Aorta (tissue), 5 donors: ENCODE data around the gene TNFRSF19. TPM values are rescaled to one million over a fixed set of nuclear protein-coding genes. Genes with fewer than 3 reads are reported as not detected.

Experiments
- ATAC-seq: fragments of 200-7000 bp; cut with Tn5 transposase; one replicate; pipeline ENCODE4 v1.9.1; 2022; ENCODE audit warnings: moderate library complexity; ENCODE audit not compliant: low FRiP score
- DNase-seq, 2 donors: peaks; one replicate each; pipeline ENCODE4 v3.0.0-alpha.2; 2020
- H3K27ac ChIP-seq, 2 donors: one replicate each; pipeline ENCODE4 v1.5.1; 2013; ENCODE audit warnings: low read length in 2 of 2, mild to moderate bottlenecking in 2 of 2, moderate library complexity in 2 of 2, control low read depth in 1 of 2, inconsistent platforms in 1 of 2, low read depth in 1 of 2
- H3K27me3 ChIP-seq, 2 donors: one replicate each; pipeline ENCODE4 v1.6.1; 2013; ENCODE audit warnings: control low read depth in 1 of 2, low read length in 1 of 2, mild to moderate bottlenecking in 1 of 2, moderate library complexity in 1 of 2; ENCODE audit not compliant: insufficient read depth in 2 of 2, control insufficient read depth in 1 of 2
- H3K36me3 ChIP-seq, 2 donors: one replicate each; pipeline ENCODE4 v1.6.1; 2013; ENCODE audit warnings: control low read depth in 1 of 2, low read length in 1 of 2, mild to moderate bottlenecking in 1 of 2; ENCODE audit not compliant: insufficient read depth in 2 of 2, control insufficient read depth in 1 of 2
- H3K4me1 ChIP-seq, 2 donors: one replicate each; pipeline ENCODE4 v1.6.1; 2013; ENCODE audit warnings: low read length in 2 of 2, control low read depth in 1 of 2, mild to moderate bottlenecking in 1 of 2, moderate library complexity in 1 of 2; ENCODE audit not compliant: insufficient read depth in 2 of 2, control insufficient read depth in 1 of 2
- H3K4me3 ChIP-seq, 2 donors: one replicate each; pipeline ENCODE4 v1.5.1; 2013; ENCODE audit warnings: low read length in 2 of 2, control low read depth in 1 of 2, mild to moderate bottlenecking in 1 of 2
- H3K9me3 ChIP-seq: one replicate; pipeline ENCODE4 v1.6.1; 2013; ENCODE audit warnings: mild to moderate bottlenecking, low read length; ENCODE audit not compliant: control insufficient read depth
- WGBS, 2 donors: extraction: QIAGEN DNeasy Blood & Tissue Kit; methylation state at CpG; one replicate each; pipeline ENCODE4 v1.1.7; 2013; 5-methylcytosine and 5-hydroxymethylcytosine counted together
- intact Hi-C, 2 donors: fragments of 100-400 bp; cut with DNase I; formaldehyde crosslinking; loops; one replicate each; pipeline versions ENCODE4 v1.14.2 to v1.15.0; 2022
- polyA plus RNA-seq, 2 donors: library from polyadenylated mRNA; stranded (reverse); fragments of 200-250 nt; gene quantifications; one replicate each; pipeline ENCODE4 v1.2.3, GENCODE V29; 2013
- total RNA-seq, 2 donors: library from RNA; stranded (reverse); fragmentation: NEBNext Ultra II Directional; extraction: Animal tissue kit (Norgen Biotek cat#: 25700); gene quantifications; one replicate each; pipeline ENCODE4 v1.2.1, GENCODE V29; 2021
- donor health status: healthy with polysubstance abuse.
- donor health status: Bipolar disorder and iron deficiency.
- donor health status: DM: no; HTN: no; CAD: no.
- donor health status: DM: no; HTN: no; CAD: no.
- donor health status: DM: yes; HTN: yes; CAD: no.

TNFRSF19 gene
- total and polyA plus RNA-seq, 4 donors: 0.38 to 4.3 (median 1.9) TPM

DNA sequence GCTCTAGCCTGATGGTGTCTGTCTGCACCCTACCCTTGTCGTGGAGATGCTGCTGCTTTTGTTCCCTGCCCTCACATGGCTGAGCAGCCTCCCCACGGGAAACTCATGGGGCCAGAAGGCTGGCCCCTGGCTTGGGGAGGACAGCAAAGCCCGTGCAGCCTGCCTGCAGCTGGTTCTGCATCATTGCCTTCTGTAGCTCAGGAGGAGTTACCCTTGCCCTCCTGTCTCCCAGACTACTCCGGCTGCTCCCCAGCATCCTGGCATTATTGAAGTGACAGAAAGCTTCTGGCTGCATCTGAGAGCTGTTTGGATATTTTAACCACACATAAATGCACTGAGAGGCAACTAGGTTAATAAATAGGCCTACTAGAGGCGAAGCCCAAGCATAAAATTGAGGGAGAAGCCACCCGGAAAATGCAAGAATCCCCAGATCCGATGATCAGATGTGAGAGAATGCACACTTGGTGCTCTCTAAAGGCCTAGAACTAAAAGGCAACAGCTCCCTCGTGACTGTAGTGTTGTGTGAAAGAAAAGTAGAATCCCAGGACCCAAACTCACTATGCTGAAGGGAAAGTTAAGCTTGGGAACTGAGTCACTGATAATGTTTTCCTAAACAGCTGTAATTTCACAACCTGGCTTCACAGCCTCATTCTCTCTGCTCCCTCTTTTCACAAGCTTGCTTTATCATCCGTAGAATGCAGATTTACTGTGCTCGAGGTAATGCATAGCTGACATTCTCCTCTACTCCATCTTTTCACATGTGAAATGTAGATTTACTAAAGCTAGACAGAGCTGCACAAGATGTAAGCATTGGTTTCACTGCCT, 110.8 kb downstream of the TNFRSF19 start:
- H3K36me3 ChIP-seq: no peaks in the 10 kb centered on the region
- DNase-seq (no peak), ATAC-seq (no peak)
- intact Hi-C loops: no loop called here
- 80 to 83% methylated on average over 10 of the region's 10 CpGs for WGBS, 2 donors
- no peak overlapping the region for H3K4me3 ChIP-seq
- no peaks in the 10 kb centered on the region for H3K9me3 ChIP-seq
- H3K27me3 ChIP-seq: no peaks in the 10 kb centered on the region
- H3K4me1 ChIP-seq: no peaks in the 10 kb centered on the region
- no peak overlapping the region for H3K27ac ChIP-seq

DNA sequence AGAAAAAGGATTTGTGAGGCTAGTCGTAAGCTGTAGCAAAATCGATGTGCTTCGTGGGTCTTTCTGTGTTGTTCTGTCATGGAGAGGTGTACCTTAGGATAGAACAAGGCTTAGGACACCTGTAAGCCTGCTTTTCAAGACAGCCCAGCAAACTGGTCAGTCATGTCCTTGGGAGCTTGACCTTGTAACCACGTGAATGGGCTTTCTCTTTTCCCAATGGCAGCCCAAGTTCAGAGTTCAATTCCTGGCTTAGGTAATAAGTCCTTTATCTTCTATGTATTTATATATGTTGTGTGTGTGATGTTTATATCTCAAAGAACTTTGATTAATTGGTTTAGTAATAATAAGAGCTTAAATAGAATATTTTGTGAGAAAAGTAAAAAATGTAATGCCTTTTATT, 112.9 kb downstream of the TNFRSF19 start:
- Histone ChIP-seq H3K4me1 (no peaks in the 10 kb centered on the region), H3K27me3 (no peaks in the 10 kb centered on the region), H3K27ac (no peak overlapping the region), H3K9me3 (no peaks in the 10 kb centered on the region), H3K36me3 (no peaks in the 10 kb centered on the region), H3K4me3 (no peak overlapping the region)
- WGBS, 2 donors: 80 to 81% methylated on average over 4 of the region's 4 CpGs
- intact Hi-C loops: no loop called here
- no peak for ATAC-seq
- DNase-seq: no peak

DNA sequence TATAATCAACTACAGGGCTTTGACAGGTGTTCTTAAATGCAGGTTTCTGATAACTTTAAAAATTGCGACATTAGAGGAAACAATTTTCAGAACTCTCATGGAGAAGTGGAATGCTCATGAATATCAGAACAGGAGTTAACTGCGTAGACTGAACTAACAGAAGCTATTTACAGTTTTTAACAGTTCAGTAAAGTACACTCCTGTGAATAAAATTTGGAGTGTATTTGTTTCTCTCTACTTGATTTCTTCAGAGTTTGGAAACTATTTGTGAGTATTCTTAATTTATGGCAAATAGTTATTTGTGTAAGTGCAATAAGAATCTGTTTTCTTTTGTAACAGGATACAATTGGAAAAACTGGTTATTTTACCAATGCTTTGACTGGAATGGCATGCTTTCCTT, 114.4 kb downstream of the TNFRSF19 start:
- Histone ChIP-seq H3K36me3 (no peaks in the 10 kb centered on the region), H3K9me3 (no peaks in the 10 kb centered on the region), H3K4me3 (no peak overlapping the region), H3K27ac (no peak overlapping the region), H3K27me3 (no peaks in the 10 kb centered on the region), H3K4me1 (no peaks in the 10 kb centered on the region)
- DNase-seq (no peak), ATAC-seq (no peak)
- 97% methylated on average over 2 of the region's 2 CpGs for WGBS, 2 donors
- intact Hi-C loops: no loop called here

DNA sequence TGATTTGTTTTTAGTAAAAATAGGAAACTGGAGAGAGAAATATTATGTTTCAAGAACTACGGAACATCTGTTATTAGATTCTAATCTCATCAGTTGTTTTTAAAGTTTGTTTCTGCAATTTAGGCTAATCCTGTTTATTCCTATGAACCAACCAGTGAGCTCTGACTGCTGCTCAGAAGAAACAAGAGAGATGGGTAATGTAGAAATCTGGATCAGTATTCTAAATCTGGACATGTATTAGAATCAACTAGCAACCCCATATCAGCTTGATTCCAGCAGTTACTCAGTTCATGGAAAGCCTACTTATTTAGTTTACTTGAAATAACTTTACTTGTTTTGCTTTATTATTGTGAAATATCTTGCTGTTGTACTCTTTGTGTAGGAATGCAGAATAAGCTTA, 115.2 kb downstream of the TNFRSF19 start:
- DNase-seq (no peak), ATAC-seq (no peak)
- Histone ChIP-seq H3K36me3 (no peaks in the 10 kb centered on the region), H3K27ac (no peak overlapping the region), H3K4me3 (no peak overlapping the region), H3K27me3 (no peaks in the 10 kb centered on the region), H3K4me1 (no peaks in the 10 kb centered on the region), H3K9me3 (no peaks in the 10 kb centered on the region)
- intact Hi-C loops: no loop called here
- 14 to 45% methylated on average over 1 of the region's 1 CpG for WGBS, 2 donors

DNA sequence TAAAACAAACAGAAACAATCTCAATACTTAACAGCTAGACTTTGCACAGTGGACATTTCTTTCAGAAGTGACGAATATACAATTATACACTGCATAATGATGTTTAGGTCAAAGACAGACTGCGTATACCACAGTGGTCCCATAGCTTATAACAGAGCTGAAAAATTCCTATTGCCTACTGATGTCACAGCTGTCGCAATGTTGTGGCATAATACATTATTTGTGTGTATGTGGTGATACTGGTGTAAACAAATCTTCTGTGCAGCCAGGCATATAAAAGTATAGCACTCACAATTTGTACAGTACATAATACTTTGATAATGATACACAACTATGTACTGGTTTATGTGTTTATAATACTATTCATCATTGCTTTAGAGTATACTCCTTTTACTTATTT, 116.7 kb downstream of the TNFRSF19 start:
- no peak for ATAC-seq
- Histone ChIP-seq H3K4me1 (no peaks in the 10 kb centered on the region), H3K27ac (no peak overlapping the region), H3K9me3 (no peaks in the 10 kb centered on the region), H3K36me3 (no peaks in the 10 kb centered on the region), H3K27me3 (no peaks in the 10 kb centered on the region), H3K4me3 (no peak overlapping the region)
- DNase-seq: no peak
- intact Hi-C loops: no loop called here
- 93 to 95% methylated on average over 3 of the region's 3 CpGs for WGBS, 2 donors

DNA sequence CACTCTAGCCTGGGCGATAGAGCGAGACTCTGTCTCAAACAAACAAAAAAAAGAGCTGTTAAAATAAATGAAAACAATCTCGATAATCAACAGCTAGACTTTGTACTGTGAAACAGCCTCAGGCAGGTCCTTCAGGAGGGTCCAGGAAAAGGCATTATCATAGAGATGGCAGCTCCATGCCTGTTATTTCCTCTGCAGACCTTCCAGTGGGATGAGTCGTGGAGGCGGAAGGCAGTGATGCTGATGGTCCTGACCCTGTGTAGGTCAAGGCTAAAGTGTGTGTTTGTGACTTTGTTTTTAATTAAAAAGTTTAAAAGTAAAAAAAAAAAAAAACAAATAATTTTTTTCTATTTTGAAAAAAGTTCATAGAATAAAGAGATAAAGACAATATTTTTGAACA, 117.4 kb downstream of the TNFRSF19 start:
- no peaks in the 10 kb centered on the region for H3K36me3 ChIP-seq
- WGBS, 2 donors: 91 to 98% methylated on average over 5 of the region's 5 CpGs
- H3K27ac ChIP-seq: no peak overlapping the region
- H3K27me3 ChIP-seq: no peaks in the 10 kb centered on the region
- intact Hi-C loops: no loop called here
- no peaks in the 10 kb centered on the region for H3K9me3 ChIP-seq
- no peak overlapping the region for H3K4me3 ChIP-seq
- H3K4me1 ChIP-seq: no peaks in the 10 kb centered on the region
- ATAC-seq (no peak), DNase-seq (no peak)

DNA sequence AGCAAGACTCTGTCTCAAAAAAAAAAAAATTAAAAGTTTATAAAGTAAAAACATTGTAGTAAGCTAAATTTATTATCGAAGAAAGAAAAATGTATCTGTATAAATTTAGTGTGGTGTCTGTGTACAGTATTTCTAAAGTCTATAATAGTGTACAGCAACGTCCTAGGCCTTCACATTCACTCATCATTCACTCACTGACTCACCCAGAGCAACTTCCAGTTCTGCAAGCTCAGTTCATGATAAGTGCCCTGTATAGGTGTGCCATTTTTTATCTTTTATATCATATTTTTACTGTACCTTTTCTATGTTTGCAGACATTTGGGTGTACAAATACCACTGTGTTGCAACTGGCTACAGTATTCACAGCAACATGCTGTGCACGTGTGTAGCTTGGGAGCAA, 118.1 kb downstream of the TNFRSF19 start:
- intact Hi-C loops: no loop called here
- Histone ChIP-seq H3K27me3 (no peaks in the 10 kb centered on the region), H3K27ac (no peak overlapping the region), H3K4me1 (no peaks in the 10 kb centered on the region), H3K9me3 (no peaks in the 10 kb centered on the region), H3K36me3 (no peaks in the 10 kb centered on the region), H3K4me3 (no peak overlapping the region)
- no peak for ATAC-seq
- 79 to 84% methylated on average over 3 of the region's 3 CpGs for WGBS, 2 donors
- no peak for DNase-seq

DNA sequence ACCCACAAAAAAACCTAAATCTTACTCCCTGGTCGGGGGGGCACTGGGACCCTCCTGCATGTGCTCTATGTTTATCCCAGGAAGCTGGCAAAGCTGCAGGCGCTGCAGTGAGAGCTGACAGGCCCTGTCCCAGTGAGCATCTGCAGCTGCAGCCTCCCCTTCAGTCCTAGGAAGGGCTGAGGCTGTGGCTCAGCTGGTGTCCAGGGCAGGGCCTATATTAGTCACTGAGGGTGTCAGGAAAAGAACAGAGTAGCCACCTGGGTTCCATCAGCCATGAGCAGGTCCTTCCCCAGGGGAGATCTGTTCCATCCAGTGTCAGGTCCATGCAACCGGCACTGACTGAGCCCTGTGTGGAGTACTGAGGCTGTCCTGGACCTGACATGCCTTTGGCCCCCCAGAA, 120.5 kb downstream of the TNFRSF19 start:
- no peaks in the 10 kb centered on the region for H3K9me3 ChIP-seq
- H3K27ac ChIP-seq: no peak overlapping the region
- WGBS, 2 donors: 88 to 89% methylated on average over 3 of the region's 3 CpGs
- H3K27me3 ChIP-seq: no peaks in the 10 kb centered on the region
- DNase-seq: no peak
- H3K4me1 ChIP-seq: no peaks in the 10 kb centered on the region
- no peak overlapping the region for H3K4me3 ChIP-seq
- intact Hi-C loops: no loop called here
- no peak for ATAC-seq
- no peaks in the 10 kb centered on the region for H3K36me3 ChIP-seq

DNA sequence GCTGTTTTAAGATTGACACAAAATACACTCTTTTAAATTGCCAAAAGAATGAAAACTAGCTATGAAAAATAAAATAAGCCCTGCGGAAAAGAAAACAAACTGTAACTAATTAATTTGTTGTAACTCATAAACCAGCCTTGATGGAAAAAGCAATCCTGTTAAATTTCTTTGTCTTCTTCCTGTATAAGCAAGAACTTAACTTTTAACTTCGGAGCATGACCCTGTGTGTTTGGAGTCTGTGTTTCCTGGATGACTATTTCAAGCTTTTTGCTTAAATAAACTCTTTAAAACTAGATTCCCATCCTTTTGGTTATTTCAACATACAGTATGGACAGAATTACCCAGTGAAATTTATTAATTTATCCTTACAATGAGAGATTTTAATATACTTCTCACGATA, 122.6 kb downstream of the TNFRSF19 start:
- H3K4me3 ChIP-seq: no peak overlapping the region
- H3K9me3 ChIP-seq: no peaks in the 10 kb centered on the region
- 86 to 87% methylated on average over 3 of the region's 3 CpGs for WGBS, 2 donors
- ATAC-seq (no peak), DNase-seq (no peak)
- H3K27ac ChIP-seq: no peak overlapping the region
- H3K36me3 ChIP-seq: no peaks in the 10 kb centered on the region
- intact Hi-C loops: no loop called here
- no peaks in the 10 kb centered on the region for H3K27me3 ChIP-seq
- no peaks in the 10 kb centered on the region for H3K4me1 ChIP-seq
